HepG2 (cell line): Measurements from ENCODE around the gene HSPB2. TPM values are rescaled to one million over a fixed set of nuclear protein-coding genes. Genes with fewer than 3 reads are reported as not detected.

Experiments
- FOXK2 ChIP-seq: fragments of 450-650 bp; IDR thresholded peaks from 2 replicates; pipeline ENCODE4 v1.6.1; 2016
- GTF3A ChIP-seq: sonication (generic); formaldehyde crosslinking; conservative IDR thresholded peaks from 2 replicates; pipeline ENCODE4 v1.4.0; 2020; ENCODE audit warnings: mild to moderate bottlenecking, missing genetic modification reagents
- HOXA3 ChIP-seq: sonication (generic); formaldehyde crosslinking; IDR thresholded peaks from 2 replicates; pipeline ENCODE4 v1.5.0; 2020; ENCODE audit warnings: missing genetic modification reagents
- MEF2D ChIP-seq: sonication (generic); formaldehyde crosslinking; IDR thresholded peaks from 2 replicates; pipeline ENCODE4 v1.5.1; 2020; ENCODE audit warnings: mild to moderate bottlenecking, missing genetic modification reagents
- MTERF4 ChIP-seq: sonication (generic); formaldehyde crosslinking; IDR thresholded peaks from 2 replicates; pipeline ENCODE4 v1.8.0; 2023; ENCODE audit warnings: mild to moderate bottlenecking, missing genetic modification reagents
- NR2F6 ChIP-seq, 2 experiments: IDR thresholded peaks; 2 replicates each; pipeline ENCODE4 v1.6.1; 2016; ENCODE audit warnings: antibody characterized with exemption in 1 of 2, mild to moderate bottlenecking in 1 of 2
- ONECUT2 ChIP-seq: sonication (generic); formaldehyde crosslinking; IDR thresholded peaks from 2 replicates; pipeline ENCODE4 v1.4.0; 2020; ENCODE audit warnings: missing genetic modification reagents
- PCBP2 ChIP-seq: fragments of 200-400 bp; formaldehyde crosslinking; optimal IDR thresholded peaks from 2 replicates; pipeline ENCODE3; 2018; ENCODE audit warnings: low read length, low read depth; ENCODE audit not compliant: poor library complexity, severe bottlenecking
- RORA ChIP-seq: sonication (generic); formaldehyde crosslinking; IDR thresholded peaks from 2 replicates; pipeline ENCODE4 v1.5.0; 2020; ENCODE audit warnings: mild to moderate bottlenecking, missing genetic modification reagents, moderate library complexity
- ZFP82 ChIP-seq: sonication (generic); formaldehyde crosslinking; IDR thresholded peaks from 2 replicates; pipeline ENCODE4 v1.5.1; 2020; ENCODE audit warnings: mild to moderate bottlenecking, missing genetic modification reagents, borderline replicate concordance
- ZMAT5 ChIP-seq: sonication (generic); formaldehyde crosslinking; IDR thresholded peaks from 2 replicates; pipeline ENCODE4 v1.5.0; 2020; ENCODE audit warnings: mild to moderate bottlenecking, low read depth, missing genetic modification reagents, borderline replicate concordance
- ZNF20 ChIP-seq: sonication (generic); formaldehyde crosslinking; IDR thresholded peaks from 2 replicates; pipeline ENCODE4 v1.4.0; 2020; ENCODE audit warnings: mild to moderate bottlenecking, moderate library complexity, missing genetic modification reagents
- ZNF224 ChIP-seq: sonication (generic); formaldehyde crosslinking; IDR thresholded peaks from 2 replicates; pipeline ENCODE4 v1.5.0; 2020; ENCODE audit warnings: mild to moderate bottlenecking, missing genetic modification reagents
- ZNF577 ChIP-seq: sonication (generic); formaldehyde crosslinking; IDR thresholded peaks from 2 replicates; pipeline ENCODE4 v1.4.0; 2020; ENCODE audit warnings: mild to moderate bottlenecking, low read depth, missing genetic modification reagents, borderline replicate concordance
- ZNF710 ChIP-seq: sonication (generic); formaldehyde crosslinking; IDR thresholded peaks from 2 replicates; pipeline ENCODE4 v1.5.0; 2020; ENCODE audit warnings: mild to moderate bottlenecking, missing genetic modification reagents, borderline replicate concordance
- polyA plus RNA-seq, 8 experiments: library from polyadenylated mRNA; depleted of rRNA in 3 of 8; stranded (reverse) in 7 of 8; unstranded in 1 of 8; fragments of >200 nt; fragmentation: Illumina TruSeq in 4 of 8; extraction: Trizol in 4 of 8; gene quantifications; 2 replicates each; pipeline versions ENCODE4 v1.2.1 to v1.2.3, GENCODE V29; 2011 to 2016; ENCODE audit warnings: low read depth in 4 of 8, missing spikeins in 1 of 8, mixed read lengths in 1 of 8; ENCODE audit not compliant: insufficient read depth in 1 of 8
- total RNA-seq, 5 experiments: library from RNA; depleted of rRNA; stranded (reverse); fragments of >200 nt; fragmentation: Illumina TruSeq; extraction: Trizol; gene quantifications; 2 replicates each; pipeline ENCODE4 v1.2.3, GENCODE V29; 2016; ENCODE audit warnings: low read depth in 1 of 5
- TF ChIP-seq, protein P1 (sequence below): IDR thresholded peaks from 2 replicates; pipeline ENCODE4 v1.6.1; 2016; ENCODE audit warnings: mild to moderate bottlenecking
- TF ChIP-seq, protein P2 (sequence below): sonication (generic); formaldehyde crosslinking; IDR thresholded peaks from 2 replicates; pipeline ENCODE4 v1.5.0; 2020; ENCODE audit warnings: missing genetic modification reagents
- TF ChIP-seq, protein P3 (sequence below): IDR thresholded peaks from 2 replicates; pipeline ENCODE4 v1.6.1; 2016
- TF ChIP-seq, protein P4 (sequence below): sonication (generic); formaldehyde crosslinking; IDR thresholded peaks from 2 replicates; pipeline ENCODE4 v1.4.0; 2020; ENCODE audit warnings: mild to moderate bottlenecking, low read depth, missing genetic modification reagents

The HSPB2 gene
- total and polyA plus RNA-seq, 2 of the 13 experiments (the other 11 are each of a cell fraction or from before 2014, with no cell fraction given), result 0.04 TPM; not detected in 1

DNA sequence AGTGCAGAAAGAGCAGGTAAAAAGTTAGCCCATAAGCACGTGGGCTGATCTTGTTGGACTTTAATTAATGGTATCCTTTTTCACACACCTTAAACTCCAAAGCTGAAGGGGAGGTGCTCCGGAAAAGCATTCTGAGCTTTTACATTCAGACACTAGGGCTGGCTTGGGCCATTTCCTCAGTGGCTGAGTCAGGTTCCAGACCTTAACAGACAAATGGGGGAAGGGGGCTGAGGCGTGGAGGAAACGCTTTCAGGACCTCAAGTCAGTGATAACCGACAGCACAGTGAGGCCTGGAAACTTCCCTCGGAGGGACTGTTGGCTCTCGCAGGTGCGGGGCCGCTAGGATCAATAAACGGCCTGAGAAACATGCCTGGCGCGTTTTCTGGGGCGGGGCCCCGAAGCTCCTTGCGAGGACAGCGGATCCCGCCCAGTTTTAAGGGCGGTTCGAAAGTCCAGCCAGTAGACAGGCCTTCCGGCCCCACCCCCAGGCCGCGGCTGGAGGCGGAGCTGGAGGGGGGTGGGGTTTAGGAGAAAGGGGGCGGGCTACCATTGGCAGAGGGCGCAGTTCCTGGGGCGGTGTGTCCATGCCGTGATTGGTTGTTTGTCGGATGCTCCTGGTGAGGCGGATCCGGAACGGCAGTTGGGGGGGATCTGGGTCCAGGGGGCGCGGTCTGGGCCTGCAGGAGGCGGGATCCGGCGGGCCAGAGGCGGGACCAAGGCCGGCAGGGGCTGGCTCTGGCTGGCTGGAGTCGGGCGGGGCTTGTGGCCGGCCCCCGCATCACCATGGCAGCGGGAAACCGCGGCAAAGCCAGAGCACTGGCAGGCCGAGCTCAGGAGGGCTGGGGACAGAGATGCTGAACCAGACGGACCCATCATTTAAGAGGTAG lies 14.2 kb downstream of the HSPB2 start (continued):
- TF ChIP-seq, protein P1, sequence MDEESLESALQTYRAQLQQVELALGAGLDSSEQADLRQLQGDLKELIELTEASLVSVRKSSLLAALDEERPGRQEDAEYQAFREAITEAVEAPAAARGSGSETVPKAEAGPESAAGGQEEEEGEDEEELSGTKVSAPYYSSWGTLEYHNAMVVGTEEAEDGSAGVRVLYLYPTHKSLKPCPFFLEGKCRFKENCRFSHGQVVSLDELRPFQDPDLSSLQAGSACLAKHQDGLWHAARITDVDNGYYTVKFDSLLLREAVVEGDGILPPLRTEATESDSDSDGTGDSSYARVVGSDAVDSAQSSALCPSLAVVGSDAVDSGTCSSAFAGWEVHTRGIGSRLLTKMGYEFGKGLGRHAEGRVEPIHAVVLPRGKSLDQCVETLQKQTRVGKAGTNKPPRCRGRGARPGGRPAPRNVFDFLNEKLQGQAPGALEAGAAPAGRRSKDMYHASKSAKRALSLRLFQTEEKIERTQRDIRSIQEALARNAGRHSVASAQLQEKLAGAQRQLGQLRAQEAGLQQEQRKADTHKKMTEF (CRISPR knock-in tag), result peak; percentile 87
- TF ChIP-seq ONECUT2 (CRISPR knock-in tag) (peak; percentile 93), RORA (CRISPR knock-in tag) (no peak), MTERF4 (CRISPR knock-in tag) (0 out of 2 replicates have a peak, but pooled peaks have one; percentile 31), ZMAT5 (no peak), HOXA3 (CRISPR knock-in tag) (peak; percentile 70), ZNF710 (CRISPR knock-in tag) (no peak; the same call in 1 of the 2 replicates), FOXK2 (no peak), PCBP2 (no peak), MEF2D (CRISPR knock-in tag) (peak; percentile 35; the same call in 1 of the 2 replicates), ZNF577 (no peak), NR2F6 (IDR thresholded peaks at IDR 0.05) (no peak), NR2F6 (CRISPR knock-in tag; IDR thresholded peaks at IDR 0.05) (no peak), ZNF224 (CRISPR knock-in tag) (peak; percentile 77; the same call in 1 of the 2 replicates), GTF3A (no peak), ZNF20 (no peak), ZFP82 (no peak)
- TF ChIP-seq, protein P2, sequence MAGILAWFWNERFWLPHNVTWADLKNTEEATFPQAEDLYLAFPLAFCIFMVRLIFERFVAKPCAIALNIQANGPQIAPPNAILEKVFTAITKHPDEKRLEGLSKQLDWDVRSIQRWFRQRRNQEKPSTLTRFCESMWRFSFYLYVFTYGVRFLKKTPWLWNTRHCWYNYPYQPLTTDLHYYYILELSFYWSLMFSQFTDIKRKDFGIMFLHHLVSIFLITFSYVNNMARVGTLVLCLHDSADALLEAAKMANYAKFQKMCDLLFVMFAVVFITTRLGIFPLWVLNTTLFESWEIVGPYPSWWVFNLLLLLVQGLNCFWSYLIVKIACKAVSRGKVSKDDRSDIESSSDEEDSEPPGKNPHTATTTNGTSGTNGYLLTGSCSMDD (CRISPR knock-in tag), result no peak
- TF ChIP-seq, protein P3, sequence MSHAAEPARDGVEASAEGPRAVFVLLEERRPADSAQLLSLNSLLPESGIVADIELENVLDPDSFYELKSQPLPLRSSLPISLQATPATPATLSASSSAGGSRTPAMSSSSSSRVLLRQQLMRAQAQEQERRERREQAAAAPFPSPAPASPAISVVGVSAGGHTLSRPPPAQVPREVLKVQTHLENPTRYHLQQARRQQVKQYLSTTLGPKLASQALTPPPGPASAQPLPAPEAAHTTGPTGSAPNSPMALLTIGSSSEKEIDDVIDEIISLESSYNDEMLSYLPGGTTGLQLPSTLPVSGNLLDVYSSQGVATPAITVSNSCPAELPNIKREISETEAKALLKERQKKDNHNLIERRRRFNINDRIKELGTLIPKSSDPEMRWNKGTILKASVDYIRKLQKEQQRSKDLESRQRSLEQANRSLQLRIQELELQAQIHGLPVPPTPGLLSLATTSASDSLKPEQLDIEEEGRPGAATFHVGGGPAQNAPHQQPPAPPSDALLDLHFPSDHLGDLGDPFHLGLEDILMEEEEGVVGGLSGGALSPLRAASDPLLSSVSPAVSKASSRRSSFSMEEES (CRISPR knock-in tag), result 0 out of 2 replicates have a peak, but pooled peaks have one; percentile 37
- TF ChIP-seq, protein P4, sequence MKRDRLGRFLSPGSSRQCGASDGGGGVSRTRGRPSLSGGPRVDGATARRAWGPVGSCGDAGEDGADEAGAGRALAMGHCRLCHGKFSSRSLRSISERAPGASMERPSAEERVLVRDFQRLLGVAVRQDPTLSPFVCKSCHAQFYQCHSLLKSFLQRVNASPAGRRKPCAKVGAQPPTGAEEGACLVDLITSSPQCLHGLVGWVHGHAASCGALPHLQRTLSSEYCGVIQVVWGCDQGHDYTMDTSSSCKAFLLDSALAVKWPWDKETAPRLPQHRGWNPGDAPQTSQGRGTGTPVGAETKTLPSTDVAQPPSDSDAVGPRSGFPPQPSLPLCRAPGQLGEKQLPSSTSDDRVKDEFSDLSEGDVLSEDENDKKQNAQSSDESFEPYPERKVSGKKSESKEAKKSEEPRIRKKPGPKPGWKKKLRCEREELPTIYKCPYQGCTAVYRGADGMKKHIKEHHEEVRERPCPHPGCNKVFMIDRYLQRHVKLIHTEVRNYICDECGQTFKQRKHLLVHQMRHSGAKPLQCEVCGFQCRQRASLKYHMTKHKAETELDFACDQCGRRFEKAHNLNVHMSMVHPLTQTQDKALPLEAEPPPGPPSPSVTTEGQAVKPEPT, result 0 out of 2 replicates have a peak, but pooled peaks have one; percentile 25
